Immature natural killer cell (primary cell): Measurements from ENCODE around the gene TFE3. TPM values are rescaled to one million over a fixed set of nuclear protein-coding genes. Genes with fewer than 3 reads are reported as not detected.

Source experiments
- DNase-seq, 3 donors: peaks; one replicate each; pipeline ENCODE4 v3.0.0; 2022; ENCODE audit warnings: mixed read lengths in 1 of 3
- H3K27ac Mint-ChIP-seq, 6 donors: one replicate each; pipeline ENCODE4 v1.8.0; 2020; ENCODE audit warnings: mixed read lengths in 6 of 6, mild to moderate bottlenecking in 5 of 6, inconsistent platforms in 4 of 6, moderate library complexity in 3 of 6
- H3K27me3 Mint-ChIP-seq, 3 donors: one replicate each; pipeline ENCODE4 v1.8.0; 2020 to 2021; ENCODE audit warnings: low read depth in 3 of 3, mild to moderate bottlenecking in 3 of 3, mixed read lengths in 3 of 3, moderate library complexity in 3 of 3, inconsistent platforms in 1 of 3
- H3K36me3 Mint-ChIP-seq, 3 donors: one replicate each; pipeline ENCODE4 v1.8.0; 2020; ENCODE audit warnings: mixed read lengths in 3 of 3, inconsistent platforms in 2 of 3, mild to moderate bottlenecking in 2 of 3
- H3K4me1 Mint-ChIP-seq, 2 donors: one replicate each; pipeline ENCODE4 v1.8.0; 2020; ENCODE audit warnings: inconsistent platforms in 2 of 2, mild to moderate bottlenecking in 2 of 2, mixed read lengths in 2 of 2, moderate library complexity in 1 of 2
- H3K4me3 Mint-ChIP-seq, 5 donors: one replicate each; pipeline ENCODE4 v1.8.0; 2020; ENCODE audit warnings: mild to moderate bottlenecking in 5 of 5, mixed read lengths in 5 of 5, inconsistent platforms in 3 of 5, moderate library complexity in 3 of 5
- H3K9me3 Mint-ChIP-seq, 6 donors: one replicate each; pipeline ENCODE4 v1.8.0; 2020; ENCODE audit warnings: mild to moderate bottlenecking in 6 of 6, mixed read lengths in 6 of 6, inconsistent platforms in 4 of 6, moderate library complexity in 3 of 6
- polyA plus RNA-seq, 3 donors: library from polyadenylated mRNA; unstranded; fragments of 300-500 nt; fragmentation: Illumina TruSeq; gene quantifications; one replicate each; pipeline ENCODE4 v1.2.3, GENCODE V29; 2021

The TFE3 gene, protein sequence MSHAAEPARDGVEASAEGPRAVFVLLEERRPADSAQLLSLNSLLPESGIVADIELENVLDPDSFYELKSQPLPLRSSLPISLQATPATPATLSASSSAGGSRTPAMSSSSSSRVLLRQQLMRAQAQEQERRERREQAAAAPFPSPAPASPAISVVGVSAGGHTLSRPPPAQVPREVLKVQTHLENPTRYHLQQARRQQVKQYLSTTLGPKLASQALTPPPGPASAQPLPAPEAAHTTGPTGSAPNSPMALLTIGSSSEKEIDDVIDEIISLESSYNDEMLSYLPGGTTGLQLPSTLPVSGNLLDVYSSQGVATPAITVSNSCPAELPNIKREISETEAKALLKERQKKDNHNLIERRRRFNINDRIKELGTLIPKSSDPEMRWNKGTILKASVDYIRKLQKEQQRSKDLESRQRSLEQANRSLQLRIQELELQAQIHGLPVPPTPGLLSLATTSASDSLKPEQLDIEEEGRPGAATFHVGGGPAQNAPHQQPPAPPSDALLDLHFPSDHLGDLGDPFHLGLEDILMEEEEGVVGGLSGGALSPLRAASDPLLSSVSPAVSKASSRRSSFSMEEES
- polyA plus RNA-seq = 1 to 10 TPM; 1.1 to 9.0 (median 4.2) TPM

DNA sequence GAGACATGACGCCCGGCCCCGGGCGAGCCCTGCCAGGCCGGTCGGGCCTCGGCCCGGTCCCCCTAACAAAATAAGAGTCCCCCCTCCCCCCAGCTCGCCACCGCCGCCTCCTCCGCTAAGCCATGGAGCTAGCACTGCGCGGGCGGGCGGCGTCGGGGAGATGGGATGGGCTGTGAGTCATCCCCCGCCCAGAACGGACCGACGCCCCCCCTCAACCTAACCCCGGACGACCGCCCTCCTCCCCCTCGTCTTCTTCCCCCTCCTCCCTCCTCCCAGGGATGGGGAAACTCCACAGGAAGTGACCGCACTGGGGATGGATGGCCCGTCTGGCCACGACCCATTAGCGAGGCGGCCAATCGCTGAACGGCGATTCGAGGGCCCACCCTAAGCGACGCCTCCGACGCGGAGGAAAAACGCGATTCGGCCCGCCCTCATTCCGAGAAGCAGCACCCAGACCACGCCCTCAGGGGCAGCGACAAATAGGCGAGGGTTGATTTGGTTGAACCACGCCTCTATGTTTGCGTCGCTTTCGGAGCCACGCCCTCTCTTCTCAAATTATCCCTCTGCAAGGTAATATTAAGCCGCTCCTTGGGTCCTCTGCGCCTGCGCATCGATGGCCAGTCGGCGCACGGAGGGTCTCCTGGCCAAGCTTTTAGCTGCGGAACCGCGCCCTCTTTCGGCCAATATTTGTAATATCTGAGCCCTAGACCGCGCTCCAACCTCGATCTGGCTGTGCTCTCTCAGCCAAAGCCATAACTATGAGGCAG is at the start of gene TFE3:
Gene TFE3 (minus strand): TSS at position 138 of the 767 bp plus-strand sequence. CDS start 131 bp downstream, at position 7.
- peak; percentile 94 to 97 (median 96) for DNase-seq
- Mint-ChIP-seq H3K9me3 (no peaks in the 10 kb centered on the region), H3K36me3 (peaks cover 0 to 4% (median 0%) of the 10 kb centered on the region in 3 donors), H3K27ac (peak within 1 kb of the TSS; percentile 87 to 97 (median 92)), H3K4me3 (peak within 1 kb of the TSS; percentile 82 to 88 (median 86)), H3K27me3 (peaks cover 4 to 10% (median 6%) of the 10 kb centered on the region in 3 donors), H3K4me1 (peaks cover 39 to 40% of the 10 kb centered on the region in 2 donors)

DNA sequence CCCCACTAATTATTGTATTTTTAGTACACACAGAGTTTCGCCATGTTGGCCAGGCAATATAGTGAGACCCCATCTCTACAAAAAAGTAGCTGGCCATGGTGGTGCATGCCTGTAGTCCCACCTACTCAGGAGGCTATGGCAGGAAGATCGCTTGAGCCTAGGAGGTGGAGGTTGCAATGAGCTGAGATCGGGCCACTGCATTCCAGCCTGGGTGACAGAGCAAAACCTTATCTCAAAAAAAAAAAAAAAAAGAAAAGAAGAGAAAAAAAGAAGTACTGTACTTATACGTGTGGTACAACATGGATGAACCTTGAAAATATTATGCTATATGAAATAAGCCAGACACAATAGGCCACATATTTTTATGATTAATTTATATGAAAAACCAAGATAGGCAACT is 46.4 kb upstream of the TFE3 start:
- Mint-ChIP-seq H3K9me3 (no peaks in the 10 kb centered on the region), H3K4me3 (no peak overlapping the region), H3K27me3 (peaks cover 0 to 2% (median 1%) of the 10 kb centered on the region in 3 donors), H3K27ac (no peak overlapping the region), H3K36me3 (no peaks in the 10 kb centered on the region), H3K4me1 (no peaks in the 10 kb centered on the region)
- no peak for DNase-seq

DNA sequence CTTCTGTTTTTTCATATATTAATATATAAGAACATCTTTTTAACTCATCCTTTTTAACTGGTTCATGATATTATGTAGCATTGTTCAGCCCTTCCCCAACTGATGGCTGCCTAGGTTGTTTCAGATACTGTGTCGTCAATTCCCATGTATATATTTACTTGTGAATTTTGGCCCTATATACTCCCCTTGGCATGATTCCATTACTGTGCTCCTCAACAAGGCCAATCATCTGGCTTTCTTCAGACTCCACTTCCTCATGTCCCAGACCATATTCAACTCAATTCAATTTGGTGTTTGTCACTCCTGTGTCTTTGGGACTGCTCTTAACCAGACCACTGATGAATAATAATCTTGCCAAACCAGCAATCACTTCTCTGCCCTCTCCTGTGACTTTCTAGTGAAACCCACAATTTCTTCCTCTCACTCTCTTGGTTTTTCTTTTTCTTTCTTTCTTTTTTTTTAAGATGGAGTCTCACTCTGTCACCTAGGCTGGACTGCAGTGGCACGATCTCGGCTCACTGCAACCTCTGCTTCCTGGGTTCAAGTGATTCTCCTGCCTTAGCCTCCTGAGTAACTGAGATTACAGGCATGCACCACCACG is 39.2 kb upstream of the TFE3 start:
- peaks cover 0 to 12% (median 3%) of the 10 kb centered on the region in 3 donors for H3K27me3 Mint-ChIP-seq
- no peaks in the 10 kb centered on the region for H3K9me3 Mint-ChIP-seq
- peak overlapping the region in 3 of 5 donors; percentile 3 to 31 (median 23) for H3K4me3 Mint-ChIP-seq
- H3K27ac Mint-ChIP-seq = peak overlapping the region in 2 of 6 donors; percentile 10 to 46
- DNase-seq = no peak
- H3K4me1 Mint-ChIP-seq = peaks cover 7 to 12% of the 10 kb centered on the region in 2 donors
- no peaks in the 10 kb centered on the region for H3K36me3 Mint-ChIP-seq

DNA sequence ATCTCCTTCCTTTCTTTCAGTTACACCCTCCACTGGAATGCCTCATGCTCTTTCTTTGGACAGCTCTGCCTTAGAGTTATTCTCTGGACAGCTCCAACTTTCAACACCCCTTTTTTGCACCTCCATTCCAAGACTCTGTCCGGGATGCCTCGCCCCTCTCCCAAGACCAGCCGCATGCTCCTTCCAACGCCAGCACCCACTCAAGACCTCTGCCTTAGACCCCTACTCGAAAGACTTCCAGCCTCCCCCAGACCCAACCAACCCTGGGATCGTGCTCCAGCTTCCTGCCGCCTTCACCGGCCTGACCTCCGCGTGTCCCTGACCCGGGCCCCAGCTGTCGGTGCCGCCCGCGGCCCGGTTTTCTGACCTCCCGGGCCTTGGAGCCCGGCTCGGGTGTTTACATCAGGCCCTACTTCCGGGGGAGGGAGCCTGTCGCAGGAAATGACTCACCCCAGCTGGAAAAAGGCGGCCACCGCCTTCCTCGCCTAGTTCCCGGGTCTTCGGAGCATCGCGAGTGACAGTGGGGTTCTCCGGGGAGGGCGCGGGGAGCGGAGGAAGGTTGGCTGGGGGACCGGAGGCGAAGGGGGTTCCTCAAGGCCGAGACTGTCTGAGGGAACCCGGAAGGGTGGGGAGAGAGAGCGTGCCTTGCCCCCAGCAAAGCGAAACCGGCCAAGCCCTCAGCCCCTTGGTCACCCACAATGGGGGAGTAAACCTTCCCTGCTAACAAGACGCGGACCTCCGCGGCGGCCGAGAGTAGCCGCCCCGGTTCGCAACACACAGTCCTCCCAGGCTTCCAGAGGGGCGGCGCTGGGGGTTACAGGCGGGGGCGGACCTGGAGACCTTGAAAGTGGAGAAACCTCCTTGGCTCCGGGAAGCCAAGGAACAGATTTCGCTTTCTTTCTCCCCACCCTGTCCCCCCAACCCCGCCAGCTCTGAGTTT is 36.6 kb upstream of the TFE3 start, which contains the start of gene WDR45:
Gene WDR45 (minus strand): TSS at position 399 of the 940 bp plus-strand sequence. CDS start 1,792 bp downstream, outside the sequence.
- Mint-ChIP-seq H3K9me3 (no peaks in the 10 kb centered on the region), H3K27ac (peak within 1 kb of the TSS; percentile 95 to 98 (median 98)), H3K4me3 (peak within 1 kb of the TSS; percentile 87 to 94 (median 89)), H3K4me1 (peaks cover 7 to 12% of the 10 kb centered on the region in 2 donors), H3K36me3 (no peaks in the 10 kb centered on the region), H3K27me3 (peaks cover 0 to 12% (median 3%) of the 10 kb centered on the region in 3 donors)
- peak; percentile 75 to 79 (median 78) for DNase-seq

DNA sequence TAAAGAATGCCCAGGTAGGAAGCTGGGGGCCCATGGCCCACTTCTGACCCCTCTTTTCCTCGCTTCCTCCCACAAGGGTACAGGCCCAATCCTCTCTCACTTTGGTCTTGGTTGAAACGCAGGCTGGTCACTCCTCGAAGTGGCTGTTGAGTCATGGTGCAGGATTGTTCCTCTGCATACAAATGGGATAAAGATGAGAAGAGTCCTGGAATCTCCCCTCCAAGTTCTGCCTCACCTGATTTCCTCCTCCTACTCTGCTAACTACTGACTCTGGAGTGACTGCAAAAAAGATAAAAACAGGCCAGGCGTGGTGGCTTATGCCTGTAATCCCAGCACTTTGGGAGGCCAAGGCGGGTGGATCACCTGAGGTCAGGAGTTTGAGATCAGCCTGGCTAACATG is 34.8 kb upstream of the TFE3 start:
- H3K36me3 Mint-ChIP-seq = no peaks in the 10 kb centered on the region
- peaks cover 12 to 18% of the 10 kb centered on the region in 2 donors for H3K4me1 Mint-ChIP-seq
- H3K4me3 Mint-ChIP-seq = no peak overlapping the region
- peak overlapping the region in 5 of 6 donors; percentile 13 to 98 (median 34) for H3K27ac Mint-ChIP-seq
- DNase-seq = no peak
- no peaks in the 10 kb centered on the region for H3K9me3 Mint-ChIP-seq
- H3K27me3 Mint-ChIP-seq = peaks cover 4 to 17% (median 9%) of the 10 kb centered on the region in 3 donors

DNA sequence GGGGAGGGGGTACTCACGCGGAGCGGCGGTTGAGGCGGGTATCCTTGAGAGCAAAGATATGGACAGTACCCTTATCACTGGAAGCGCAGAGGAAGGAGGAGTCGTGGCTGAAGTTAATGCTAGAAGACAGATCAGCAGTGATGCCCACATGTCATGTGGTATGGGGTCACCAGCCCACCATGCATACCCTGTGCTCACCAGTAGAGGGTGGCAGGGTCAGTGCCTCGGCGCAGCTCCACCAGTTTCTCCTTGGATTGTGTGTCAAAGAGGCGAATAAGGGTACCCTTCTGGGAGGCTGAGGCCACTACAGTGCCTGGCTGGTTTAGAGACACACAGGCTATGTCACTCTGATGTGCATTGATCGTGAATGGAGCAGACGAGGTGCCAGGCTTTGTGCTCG is 32.2 kb upstream of the TFE3 start:
- H3K36me3 Mint-ChIP-seq = no peaks in the 10 kb centered on the region
- peaks cover 12 to 25% of the 10 kb centered on the region in 2 donors for H3K4me1 Mint-ChIP-seq
- peak overlapping the region in 2 of 6 donors; percentile 45 to 97 for H3K27ac Mint-ChIP-seq
- no peaks in the 10 kb centered on the region for H3K9me3 Mint-ChIP-seq
- H3K27me3 Mint-ChIP-seq = peaks cover 4 to 16% (median 7%) of the 10 kb centered on the region in 3 donors
- DNase-seq = no peak
- no peak overlapping the region for H3K4me3 Mint-ChIP-seq

DNA sequence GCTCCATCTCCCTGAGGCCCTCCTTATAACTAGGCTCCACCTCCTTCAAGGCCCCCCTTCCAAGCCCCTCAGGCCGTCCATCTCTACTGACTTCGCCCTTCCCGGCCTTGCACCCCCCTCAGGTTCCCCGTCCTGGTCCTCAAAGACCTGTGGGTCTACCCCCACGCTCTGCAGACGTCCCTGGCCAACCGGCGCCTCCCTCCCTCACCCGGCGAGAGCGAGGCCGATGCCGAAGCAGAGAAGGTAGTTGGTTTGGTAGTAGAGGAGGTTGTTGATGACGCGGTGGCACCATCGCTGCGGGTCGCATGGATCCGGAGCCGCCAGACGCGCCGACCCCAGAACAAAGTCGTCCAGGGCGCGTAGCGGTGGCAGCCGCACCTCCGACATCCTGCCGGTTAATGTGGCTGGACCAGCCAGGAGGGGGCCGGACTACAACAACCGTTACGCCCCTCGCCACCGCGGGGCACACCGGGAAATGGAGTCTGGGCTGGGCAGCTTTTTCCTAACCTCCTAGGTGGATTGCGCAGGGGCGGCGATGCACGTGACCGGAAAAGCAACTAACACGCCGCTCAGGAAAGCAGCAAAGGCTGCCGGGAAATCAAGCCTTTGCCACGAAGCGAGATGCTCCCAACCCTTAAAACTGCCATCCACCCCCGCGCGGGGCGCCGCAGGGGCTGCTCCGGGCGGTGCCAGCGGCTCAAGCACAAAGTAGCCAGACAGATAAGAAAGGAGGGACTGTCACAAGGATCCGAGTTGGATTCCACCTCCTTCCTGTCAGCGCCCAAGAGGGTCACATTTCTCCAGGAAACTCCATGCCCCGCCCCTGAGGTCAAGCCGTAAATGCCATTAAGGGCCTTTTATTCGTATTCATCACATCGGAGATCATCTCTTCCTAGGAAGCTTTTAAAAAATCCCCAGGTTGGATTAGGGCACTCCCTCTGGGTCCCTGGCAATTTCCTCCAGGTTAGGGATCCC is 30.7 kb upstream of the TFE3 start, which contains the start of gene PRAF2:
Gene PRAF2 (minus strand): TSS at position 402 of the 975 bp plus-strand sequence. CDS start 15 bp downstream, at position 387.
- DNase-seq = peak; percentile 86 to 87 (median 87)
- Mint-ChIP-seq H3K36me3 (no peaks in the 10 kb centered on the region), H3K9me3 (no peaks in the 10 kb centered on the region), H3K4me1 (peaks cover 5 to 19% of the 10 kb centered on the region in 2 donors), H3K27ac (peak within 1 kb of the TSS; percentile 85 to 97 (median 90)), H3K27me3 (peaks cover 4 to 6% (median 5%) of the 10 kb centered on the region in 3 donors), H3K4me3 (peak within 1 kb of the TSS; percentile 77 to 85 (median 82))

DNA sequence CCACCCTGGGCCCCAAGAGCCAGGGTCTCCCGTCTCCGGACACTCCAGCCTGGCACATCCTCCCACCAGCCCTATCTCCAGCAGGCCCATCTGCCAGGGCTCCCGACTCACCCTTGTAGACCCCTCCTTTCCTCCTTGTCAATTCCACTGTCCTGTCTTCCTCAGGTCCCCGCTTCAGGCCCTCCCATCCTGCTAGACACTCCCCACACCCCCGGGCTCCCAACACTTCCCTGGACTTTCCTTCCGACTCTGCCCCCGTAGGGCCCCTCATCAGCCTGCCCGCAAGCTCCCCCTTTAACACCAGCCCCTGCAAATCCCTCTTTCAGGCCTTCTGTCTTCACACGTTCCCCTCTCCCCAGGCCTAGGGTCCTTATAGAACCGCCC is 29.5 kb upstream of the TFE3 start:
- peak overlapping the region in 5 of 6 donors; percentile 87 to 97 (median 93) for H3K27ac Mint-ChIP-seq
- no peak for DNase-seq
- peak overlapping the region; percentile 77 to 85 (median 82) for H3K4me3 Mint-ChIP-seq
- H3K36me3 Mint-ChIP-seq = no peaks in the 10 kb centered on the region
- peaks cover 4 to 6% (median 5%) of the 10 kb centered on the region in 3 donors for H3K27me3 Mint-ChIP-seq
- no peaks in the 10 kb centered on the region for H3K9me3 Mint-ChIP-seq
- H3K4me1 Mint-ChIP-seq = peaks cover 0 to 17% of the 10 kb centered on the region in 2 donors

DNA sequence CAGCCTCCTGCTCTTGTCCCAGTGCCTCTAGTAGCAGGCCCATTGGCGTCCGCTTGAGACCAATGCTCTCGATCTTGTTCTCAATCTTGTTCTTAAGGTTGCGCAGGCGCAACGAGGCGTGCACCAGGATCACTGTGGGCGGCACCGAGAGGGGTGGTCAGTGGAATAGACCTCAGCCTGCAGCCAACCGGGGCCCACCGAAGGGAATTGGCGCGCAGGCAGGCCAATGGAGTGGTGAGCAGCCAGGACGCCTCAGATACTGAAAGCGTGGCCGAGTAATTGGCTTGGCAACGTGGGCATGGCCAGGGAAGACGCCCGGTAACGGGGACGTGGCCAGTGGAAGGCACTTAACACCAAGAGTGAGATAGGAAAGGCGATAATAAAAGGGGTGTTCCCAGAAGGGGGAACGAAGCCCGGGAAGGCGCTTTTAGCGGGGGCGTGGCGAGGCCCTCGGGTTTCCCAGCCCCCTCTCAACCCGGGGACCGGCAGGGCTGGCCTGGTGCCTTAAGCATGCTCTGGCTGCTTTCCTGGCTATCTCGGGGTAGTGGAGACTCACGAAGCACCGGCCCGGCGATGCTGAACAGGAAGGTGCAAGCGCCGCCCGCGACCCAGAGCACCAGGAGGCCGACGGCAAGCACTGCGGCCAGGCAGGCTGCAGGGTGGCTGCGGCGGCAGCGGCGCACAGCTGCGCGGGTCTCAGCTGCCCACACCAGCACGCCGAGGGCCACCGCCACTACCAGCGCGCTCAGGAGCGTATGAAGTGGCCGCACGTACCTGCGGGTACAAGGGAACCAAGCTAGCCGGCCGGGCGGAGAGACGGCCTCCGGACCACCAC is 28.9 kb upstream of the TFE3 start:
- H3K27ac Mint-ChIP-seq = peak overlapping the region in 5 of 6 donors; percentile 31 to 46 (median 40)
- no peak for DNase-seq
- peak overlapping the region in 4 of 5 donors; percentile 30 to 81 (median 33) for H3K4me3 Mint-ChIP-seq
- H3K36me3 Mint-ChIP-seq = no peaks in the 10 kb centered on the region
- peaks cover 0 to 17% of the 10 kb centered on the region in 2 donors for H3K4me1 Mint-ChIP-seq
- no peaks in the 10 kb centered on the region for H3K9me3 Mint-ChIP-seq
- H3K27me3 Mint-ChIP-seq = peaks cover 4 to 6% (median 5%) of the 10 kb centered on the region in 3 donors

DNA sequence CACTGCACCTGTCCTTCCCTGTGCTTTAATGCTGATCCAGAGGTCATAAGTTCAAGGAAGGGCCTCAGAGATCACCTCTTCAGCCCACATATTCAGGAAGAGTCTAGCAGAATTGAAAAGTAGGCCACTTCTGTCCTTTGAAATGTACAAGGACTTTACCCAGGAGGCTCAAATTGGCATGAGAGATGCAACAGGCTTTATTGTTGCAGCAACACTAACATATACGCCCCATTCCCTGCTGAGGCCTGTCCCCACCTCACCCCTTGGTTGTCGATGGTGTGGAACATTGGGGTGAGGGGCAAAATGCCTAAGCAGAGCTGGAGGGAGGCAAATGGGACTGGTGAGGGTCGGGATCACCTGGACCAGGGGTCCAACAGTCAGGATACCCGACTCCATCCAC is 27.8 kb upstream of the TFE3 start:
- no peak for DNase-seq
- Mint-ChIP-seq H3K9me3 (no peaks in the 10 kb centered on the region), H3K4me1 (peaks cover 0 to 17% of the 10 kb centered on the region in 2 donors), H3K36me3 (no peaks in the 10 kb centered on the region), H3K27me3 (peaks cover 5 to 6% (median 6%) of the 10 kb centered on the region in 3 donors), H3K4me3 (peak overlapping the region in 1 of 5 donors; percentile 18), H3K27ac (peak overlapping the region in 2 of 6 donors; percentile 40 to 41)

DNA sequence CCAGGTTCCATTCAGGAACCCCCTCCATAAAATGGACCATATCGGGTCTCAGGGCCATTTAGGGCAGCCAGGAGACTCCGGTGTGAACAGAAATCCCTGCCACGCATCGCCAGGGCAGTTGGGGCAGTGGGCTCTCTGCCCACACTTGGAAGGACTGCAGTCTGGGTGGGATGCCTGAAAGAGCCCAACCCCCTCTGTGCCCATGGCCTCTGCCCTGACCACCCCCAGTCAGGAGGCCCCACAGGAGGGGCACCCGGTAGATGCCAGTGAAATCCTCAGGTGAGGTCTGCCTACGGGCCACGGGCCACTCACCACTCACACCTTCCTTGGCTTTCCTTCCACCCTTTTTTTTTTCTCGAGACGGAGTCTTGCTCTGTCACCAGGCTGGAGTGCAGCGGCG is 25.9 kb upstream of the TFE3 start:
- Mint-ChIP-seq H3K4me3 (no peak overlapping the region), H3K9me3 (no peaks in the 10 kb centered on the region), H3K27ac (no peak overlapping the region), H3K27me3 (peaks cover 5 to 8% (median 6%) of the 10 kb centered on the region in 3 donors), H3K4me1 (peaks cover 0 to 16% of the 10 kb centered on the region in 2 donors), H3K36me3 (no peaks in the 10 kb centered on the region)
- DNase-seq = no peak
